Measurements from ENCODE around the gene TNRC6B.
"Not testable (repeated sequence)": the region's sequence is repeated elsewhere in the genome, so short reads cannot be mapped to it uniquely, and the experiment has no call there.

The TNRC6B gene

GRCh38 chr22:40374567-40374966 lies 196.8 kb downstream of the TNRC6B start:
- DNase-seq: no peak

GRCh38 chr22:40376149-40376548 lies 198.4 kb downstream of the TNRC6B start:
- DNase-seq: no peak

GRCh38 chr22:40377931-40378330 lies 200.2 kb downstream of the TNRC6B start:
- DNase-seq: no peak

- not testable (repeated sequence) for DNase-seq
These were observed 200.7 kb downstream of the TNRC6B start for GRCh38 chr22:40378448-40378847.

- no peak for DNase-seq
These were observed 203.7 kb downstream of the TNRC6B start for GRCh38 chr22:40381461-40381860.

GRCh38 chr22:40383905-40384304 lies 206.2 kb downstream of the TNRC6B start:
- DNase-seq: no peak

GRCh38 chr22:40385036-40385782 lies 207.5 kb downstream of the TNRC6B start:
- no peak for DNase-seq

Data from NCI-H2081 treated with DMSO at 0.1 percent for 48 hours (cell line).